OCI-LY1 (cell line): Measurements from ENCODE around the gene TMEM95.

ENCODE experiments used
- H2AFZ ChIP-seq: fragments of 200-600 bp; sonication (generic), shearing (Covaris generic); 2 replicates; pipeline ENCODE4 v1.6.0; 2014; ENCODE audit warnings: antibody characterized with exemption, mild to moderate bottlenecking, low read length
- H3F3A ChIP-seq: fragments of 200-600 bp; sonication (generic), shearing (Covaris generic); 2 replicates; pipeline ENCODE4 v1.6.0; 2014; ENCODE audit warnings: mild to moderate bottlenecking, antibody characterized with exemption, low read length, moderate library complexity; ENCODE audit not compliant: insufficient read depth
- H3K27ac ChIP-seq: fragments of 200-600 bp; sonication (generic); 2 replicates; pipeline ENCODE4 v1.5.1; 2014; ENCODE audit warnings: low read length, mixed run types, mild to moderate bottlenecking, low read depth; ENCODE audit not compliant: poor library complexity, severe bottlenecking
- H3K27me3 ChIP-seq: fragments of 200-600 bp; sonication (generic); 2 replicates; pipeline ENCODE4 v1.6.0; 2014; ENCODE audit warnings: antibody characterized with exemption, mild to moderate bottlenecking, low read length, moderate library complexity; ENCODE audit not compliant: insufficient read depth
- H3K36me3 ChIP-seq: fragments of 200-600 bp; sonication (generic); 2 replicates; pipeline ENCODE4 v1.6.1; 2014; ENCODE audit warnings: mild to moderate bottlenecking, antibody characterized with exemption, low read length, moderate library complexity, mixed read lengths; ENCODE audit not compliant: insufficient read depth
- H3K4me1 ChIP-seq: fragments of 200-600 bp; sonication (generic); 2 replicates; pipeline ENCODE4 v1.5.1; 2014; ENCODE audit warnings: mild to moderate bottlenecking, low read length, moderate library complexity; ENCODE audit not compliant: insufficient read depth, severe bottlenecking
- H3K4me2 ChIP-seq: fragments of 200-600 bp; sonication (generic), shearing (Covaris generic); 2 replicates; pipeline ENCODE4 v1.6.1; 2014; ENCODE audit warnings: low read length
- H3K4me3 ChIP-seq: fragments of 200-600 bp; sonication (generic); 2 replicates; pipeline ENCODE4 v1.5.1; 2014; ENCODE audit warnings: low read length, low read depth, mild to moderate bottlenecking, mixed read lengths; ENCODE audit not compliant: poor library complexity, severe bottlenecking
- H3K79me2 ChIP-seq: fragments of 200-600 bp; shearing (Covaris generic); 2 replicates; pipeline ENCODE4 v1.6.1; 2016; ENCODE audit warnings: mixed run types, low read length, mixed read lengths; ENCODE audit not compliant: insufficient read depth
- H3K9ac ChIP-seq: fragments of 200-600 bp; sonication (generic), shearing (Covaris generic); 2 replicates; pipeline ENCODE4 v1.6.1; 2014; ENCODE audit warnings: mild to moderate bottlenecking, low read length, mixed read lengths
- H3K9me2 ChIP-seq: fragments of 200-600 bp; sonication (generic), shearing (Covaris generic); 2 replicates; pipeline ENCODE4 v1.6.1; 2014; ENCODE audit warnings: low read depth, mild to moderate bottlenecking, low read length, mixed read lengths
- H3K9me3 ChIP-seq: fragments of 200-600 bp; shearing (Covaris generic); 2 replicates; pipeline ENCODE4 v1.6.1; 2014; ENCODE audit warnings: low read length, mixed read lengths
- H4K20me1 ChIP-seq: fragments of 200-600 bp; sonication (generic), shearing (Covaris generic); 2 replicates; pipeline ENCODE4 v1.6.0; 2016; ENCODE audit warnings: mild to moderate bottlenecking, low read length; ENCODE audit not compliant: insufficient read depth
- EZH2 ChIP-seq: fragments of 200-600 bp; sonication (generic), shearing (Covaris generic); IDR thresholded peaks from 2 replicates; pipeline ENCODE4 v1.8.0; 2017; ENCODE audit warnings: borderline replicate concordance, mixed run types, mild to moderate bottlenecking, antibody characterized with exemption, low read length, moderate library complexity, mixed read lengths
- TF ChIP-seq, protein P1 (sequence below): fragments of 200-600 bp; sonication (generic), shearing (Covaris generic); IDR thresholded peaks from 2 replicates; pipeline ENCODE4 v1.5.1; 2017; ENCODE audit warnings: mild to moderate bottlenecking, antibody characterized with exemption, low read length, moderate library complexity, mixed read lengths

The TMEM95 gene

DNA sequence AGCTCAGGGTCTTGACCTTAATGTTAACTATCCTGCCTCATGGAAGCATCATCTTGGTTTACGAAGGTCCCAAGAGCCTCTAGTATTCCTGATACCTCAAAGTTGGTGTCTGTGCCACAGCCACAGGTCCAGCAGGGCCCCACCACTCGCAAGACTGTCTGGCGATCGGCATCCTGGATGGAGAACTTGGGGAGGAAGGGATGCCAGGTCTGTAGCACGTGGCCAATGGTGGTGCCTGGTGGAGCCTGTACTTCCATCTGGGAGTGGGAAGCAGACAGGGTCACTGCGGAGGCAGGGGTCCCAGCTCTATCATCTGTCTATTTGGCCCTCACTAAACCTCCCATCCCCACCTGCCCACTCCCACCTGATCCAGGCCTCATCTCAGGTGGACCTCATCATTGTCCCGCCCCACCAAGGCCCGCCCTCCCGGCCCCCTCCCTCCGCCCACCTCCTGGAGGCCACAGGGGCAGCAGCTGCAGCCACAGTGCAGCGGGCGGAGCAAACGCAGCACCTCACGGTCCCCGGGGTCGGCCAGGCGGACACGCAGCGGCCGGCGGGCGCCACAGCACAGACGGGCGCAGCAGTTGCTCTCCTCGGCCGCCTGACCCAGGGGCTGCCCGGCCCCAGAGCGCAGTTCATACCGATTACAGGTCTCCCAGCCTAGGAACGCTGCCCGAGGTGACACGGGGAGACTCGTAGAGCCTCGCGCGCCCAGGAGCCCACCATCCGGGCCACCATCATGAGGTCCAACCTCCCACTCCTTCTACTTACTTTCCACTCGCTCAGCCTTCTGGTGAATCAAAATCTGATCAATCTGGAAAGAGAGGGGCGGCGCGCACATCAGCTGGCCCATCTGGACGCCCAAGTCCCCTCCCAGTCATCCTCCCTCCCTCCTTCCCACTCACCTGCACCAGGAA is 38.0 kb downstream of the TMEM95 start:
- Histone ChIP-seq H3K27me3 (no peaks in the 10 kb centered on the region), H3K36me3 (peaks cover under 1% of the 10 kb centered on the region; the same call in 1 of the 2 replicates), H3K9ac (peak overlapping the region; percentile 61; the same call in 1 of the 2 replicates), H3K4me3 (peak overlapping the region; percentile 70), H4K20me1 (no peaks in the 10 kb centered on the region), H3K4me2 (peak overlapping the region; percentile 80), H3K9me3 (no peaks in the 10 kb centered on the region), H3K27ac (no peak overlapping the region), H3F3A (no peaks in the 10 kb centered on the region), H2AFZ (no peak overlapping the region), H3K4me1 (peaks cover 15% of the 10 kb centered on the region), H3K9me2 (no peaks in the 10 kb centered on the region), H3K79me2 (no peaks in the 10 kb centered on the region)
- TF ChIP-seq, protein P1, sequence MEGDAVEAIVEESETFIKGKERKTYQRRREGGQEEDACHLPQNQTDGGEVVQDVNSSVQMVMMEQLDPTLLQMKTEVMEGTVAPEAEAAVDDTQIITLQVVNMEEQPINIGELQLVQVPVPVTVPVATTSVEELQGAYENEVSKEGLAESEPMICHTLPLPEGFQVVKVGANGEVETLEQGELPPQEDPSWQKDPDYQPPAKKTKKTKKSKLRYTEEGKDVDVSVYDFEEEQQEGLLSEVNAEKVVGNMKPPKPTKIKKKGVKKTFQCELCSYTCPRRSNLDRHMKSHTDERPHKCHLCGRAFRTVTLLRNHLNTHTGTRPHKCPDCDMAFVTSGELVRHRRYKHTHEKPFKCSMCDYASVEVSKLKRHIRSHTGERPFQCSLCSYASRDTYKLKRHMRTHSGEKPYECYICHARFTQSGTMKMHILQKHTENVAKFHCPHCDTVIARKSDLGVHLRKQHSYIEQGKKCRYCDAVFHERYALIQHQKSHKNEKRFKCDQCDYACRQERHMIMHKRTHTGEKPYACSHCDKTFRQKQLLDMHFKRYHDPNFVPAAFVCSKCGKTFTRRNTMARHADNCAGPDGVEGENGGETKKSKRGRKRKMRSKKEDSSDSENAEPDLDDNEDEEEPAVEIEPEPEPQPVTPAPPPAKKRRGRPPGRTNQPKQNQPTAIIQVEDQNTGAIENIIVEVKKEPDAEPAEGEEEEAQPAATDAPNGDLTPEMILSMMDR = no peak
- no peak for TF ChIP-seq EZH2

- Histone ChIP-seq H3K36me3 (no peaks in the 10 kb centered on the region; the same call in 1 of the 2 replicates), H3K4me2 (peak overlapping the region; percentile 80), H2AFZ (no peak overlapping the region), H3K9ac (peak overlapping the region; percentile 61), H3K4me1 (peaks cover 15% of the 10 kb centered on the region), H3K9me2 (no peaks in the 10 kb centered on the region), H3K79me2 (no peaks in the 10 kb centered on the region), H3K27me3 (no peaks in the 10 kb centered on the region), H3K27ac (no peak overlapping the region), H3K4me3 (peak overlapping the region; percentile 70), H3F3A (no peaks in the 10 kb centered on the region), H3K9me3 (no peaks in the 10 kb centered on the region), H4K20me1 (no peaks in the 10 kb centered on the region)
- no peak for TF ChIP-seq EZH2
- TF ChIP-seq, protein P1 = no peak
Measured at GRCh38 chr17:7393613-7394451, 38.9 kb downstream of the TMEM95 start.

DNA sequence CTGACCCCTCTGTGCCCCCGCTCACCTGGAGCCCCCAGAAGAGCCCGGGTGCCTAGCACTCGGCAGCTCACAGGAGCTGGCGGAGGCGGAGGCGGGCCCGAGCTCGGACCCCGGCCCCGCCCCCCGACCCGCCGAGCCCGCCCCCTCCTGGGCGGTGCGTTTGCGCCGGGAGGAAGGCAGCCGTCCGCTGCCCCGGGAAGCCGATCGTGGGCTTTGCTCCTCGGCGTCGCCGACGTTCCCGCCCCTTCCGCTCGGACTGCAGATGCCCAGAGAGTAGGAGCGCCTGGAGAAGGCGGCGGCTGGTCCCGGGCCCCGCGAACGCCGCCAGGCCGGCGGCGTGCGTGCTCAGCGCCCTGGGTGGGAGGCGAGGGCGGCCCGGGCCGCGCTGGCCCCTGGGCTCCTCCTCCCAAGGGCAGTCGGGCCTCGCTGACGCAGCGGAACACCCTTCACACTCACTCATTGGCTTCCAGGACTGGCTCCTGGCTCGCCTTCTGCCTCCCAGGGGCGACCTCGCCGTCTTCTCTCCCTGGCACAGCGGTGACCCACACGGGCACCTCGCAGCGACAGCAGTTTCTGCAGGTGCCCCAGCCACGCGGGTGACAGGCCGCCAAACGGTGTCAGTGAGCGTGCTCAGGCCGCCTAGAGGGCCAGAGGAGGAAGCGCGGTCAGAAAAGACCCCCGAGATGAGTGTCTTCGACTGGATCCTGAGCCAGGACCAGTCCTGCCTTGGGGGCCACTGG is 39.7 kb downstream of the TMEM95 start, which contains the start of gene PLSCR3:
Gene PLSCR3 (minus strand): TSS at position 74 of the 740 bp plus-strand sequence. CDS start 415 bp downstream, outside the sequence.
- H3K27ac ChIP-seq = no peak within 1 kb of the TSS

More for the DNA sequence above, 39.7 kb downstream of the TMEM95 start, which contains the start of gene PLSCR3:
- Histone ChIP-seq H3K4me2 (peak within 1 kb of the TSS; percentile 80), H3K9me2 (no peaks in the 10 kb centered on the region), H3K27me3 (no peaks in the 10 kb centered on the region), H3K9ac (peak within 1 kb of the TSS; percentile 61), H4K20me1 (no peaks in the 10 kb centered on the region), H3K4me1 (peaks cover 15% of the 10 kb centered on the region), H3F3A (no peaks in the 10 kb centered on the region), H3K36me3 (no peaks in the 10 kb centered on the region; the same call in 1 of the 2 replicates), H2AFZ (no peak within 1 kb of the TSS), H3K4me3 (peak within 1 kb of the TSS; percentile 70), H3K79me2 (no peaks in the 10 kb centered on the region), H3K9me3 (no peaks in the 10 kb centered on the region)
- TF ChIP-seq, protein P1 = peak; percentile 33
- TF ChIP-seq EZH2 = no peak
